Eye (tissue), 1 donor: Measurements from ENCODE around the gene GPAT3.
"Not testable (repeated sequence)": the region's sequence is repeated elsewhere in the genome, so short reads cannot be mapped to it uniquely, and the experiment has no call there.

Source experiments
- DNase-seq: peaks from one replicate; pipeline ENCODE4 v3.0.0-alpha.2; 2015

GPAT3 gene

GRCh38 chr4:83552924-83553323 lies 17.0 kb downstream of the GPAT3 start:
- DNase-seq: no peak

- no peak for DNase-seq
Observed at GRCh38 chr4:83556006-83556707, 20.2 kb downstream of the GPAT3 start.

- no peak for DNase-seq
Observed at GRCh38 chr4:83556816-83557215, 20.9 kb downstream of the GPAT3 start.

- no peak for DNase-seq
Observed at GRCh38 chr4:83558059-83558653, 22.2 kb downstream of the GPAT3 start.

GRCh38 chr4:83558680-83559079 lies 22.8 kb downstream of the GPAT3 start:
- no peak for DNase-seq

- no peak for DNase-seq
Observed at GRCh38 chr4:83560523-83560922, 24.6 kb downstream of the GPAT3 start.

- DNase-seq: no peak
Observed at GRCh38 chr4:83561381-83561780, 25.5 kb downstream of the GPAT3 start.

- no peak for DNase-seq
Observed at GRCh38 chr4:83563998-83564397, 28.1 kb downstream of the GPAT3 start.

- DNase-seq: no peak
Observed at GRCh38 chr4:83568062-83568461, 32.2 kb downstream of the GPAT3 start.

- DNase-seq: no peak
Observed at GRCh38 chr4:83569429-83569828, 33.5 kb downstream of the GPAT3 start.

- no peak for DNase-seq
Observed at GRCh38 chr4:83569987-83570386, 34.1 kb downstream of the GPAT3 start.

GRCh38 chr4:83572848-83573247 lies 36.9 kb downstream of the GPAT3 start:
- no peak for DNase-seq

- no peak for DNase-seq
Observed at GRCh38 chr4:83574247-83574646, 38.3 kb downstream of the GPAT3 start.

- not testable (repeated sequence) for DNase-seq
Observed at GRCh38 chr4:83576237-83576636, 40.3 kb downstream of the GPAT3 start.

GRCh38 chr4:83581411-83582288 lies 45.7 kb downstream of the GPAT3 start:
- DNase-seq: no peak

GRCh38 chr4:83582289-83582785 lies 46.4 kb downstream of the GPAT3 start:
- no peak for DNase-seq

- no peak for DNase-seq
Observed at GRCh38 chr4:83585982-83586508, 50.1 kb downstream of the GPAT3 start.

- peak; percentile 53 for DNase-seq
Observed at GRCh38 chr4:83589279-83589678, 53.4 kb downstream of the GPAT3 start.

- DNase-seq: no peak
Observed at GRCh38 chr4:83591056-83591455, 55.1 kb downstream of the GPAT3 start.

- DNase-seq: no peak
Observed at GRCh38 chr4:83591730-83592129, 55.8 kb downstream of the GPAT3 start.

- DNase-seq: no peak
Observed at GRCh38 chr4:83599183-83599582, 63.3 kb downstream of the GPAT3 start.

- no peak for DNase-seq
Observed at GRCh38 chr4:83603129-83603528, 67.2 kb downstream of the GPAT3 start.

GRCh38 chr4:83604321-83604720 lies 68.4 kb downstream of the GPAT3 start:
- no peak for DNase-seq
